ENCODE data around the gene GJD4. TPM values are rescaled to one million over a fixed set of nuclear protein-coding genes. Genes with fewer than 3 reads are reported as not detected.

Gene GJD4
- total and polyA plus RNA-seq, 2 of the 4 experiments (the other 2 are of a cell fraction), result not detected

DNA sequence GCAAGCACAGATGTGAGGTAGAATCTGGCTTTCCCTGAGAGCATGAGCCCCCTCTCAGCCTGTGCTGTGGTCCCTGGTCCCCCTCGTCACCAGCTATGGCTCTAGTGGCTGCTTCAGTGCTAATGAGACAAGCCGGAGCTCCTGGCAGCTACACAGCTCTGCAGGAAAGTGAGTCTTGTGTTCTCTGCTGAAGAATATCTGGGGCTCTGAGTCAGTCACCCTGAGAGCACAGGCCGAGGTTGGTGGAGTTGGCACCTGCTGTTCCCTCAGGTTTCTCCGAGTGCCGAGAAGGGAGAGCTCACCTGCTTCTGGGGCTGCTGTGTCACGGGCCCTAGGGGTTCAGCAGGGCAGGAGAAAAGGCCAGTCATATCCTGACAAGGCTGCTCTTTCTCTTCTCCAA is 37.2 kb upstream of the GJD4 start:
- Histone ChIP-seq H3K23ac (ENCODE audit: low read depth, low read length) (no peak overlapping the region), H2BK15ac (ENCODE audit: low read depth, low read length) (no peak overlapping the region), H3K4me3 (ENCODE audit: insufficient read depth, low read depth, low read length) (no peak overlapping the region), H2BK120ac (ENCODE audit: low read depth, low read length) (no peak overlapping the region), H3K4me1 (ENCODE audit: control insufficient read depth, insufficient read depth, low read length) (peaks cover 7% of the 10 kb centered on the region), H3K4me2 (ENCODE audit: low read depth, low read length) (no peak overlapping the region), H4K5ac (ENCODE audit: low read depth, low read length) (no peak overlapping the region), H2AK5ac (ENCODE audit: low read depth, low read length) (no peak overlapping the region), H3K79me1 (ENCODE audit: low read depth in 1 of 2, low read length in 2 of 2) (peaks cover 0 to 29% of the 10 kb centered on the region in 2 experiments; a peak in 2 of 4 replicates), H2BK20ac (ENCODE audit: low read depth, low read length) (no peak overlapping the region), H3K56ac (ENCODE audit: extremely low read depth, insufficient read depth, low read length) (no peak overlapping the region), H2BK5ac (ENCODE audit: low read depth, low read length, poor library complexity, severe bottlenecking) (no peak overlapping the region), H4K8ac (ENCODE audit: low read depth in 2 of 2, low read length in 2 of 2) (no peak overlapping the region), H3K9me3 (ENCODE audit: control insufficient read depth, insufficient read depth, low read length) (no peaks in the 10 kb centered on the region), H3K27me3 (ENCODE audit: control insufficient read depth, insufficient read depth, low read length) (no peaks in the 10 kb centered on the region), H3K9ac (ENCODE audit: low read depth, low read length) (no peak overlapping the region), H3K9me1 (ENCODE audit: insufficient read depth, low read length) (peaks cover 11% of the 10 kb centered on the region), H3K36me3 (ENCODE audit: control insufficient read depth, insufficient read depth, low read length) (peaks cover 29% of the 10 kb centered on the region), H3K14ac (replicated peaks; ENCODE audit: low read depth, low read length) (no peak overlapping the region), H4K20me1 (ENCODE audit: insufficient read depth, low read length) (0 out of 2 replicates have a peak, but pooled peaks cover 6% of the 10 kb centered on the region), H3K4ac (ENCODE audit: low read depth, low read length) (no peak overlapping the region), H3K27ac (ENCODE audit: insufficient read depth, low read length) (no peak overlapping the region), H2AFZ (replicated peaks; ENCODE audit: low read length, poor library complexity) (no peak overlapping the region), H2AK9ac (replicated peaks; ENCODE audit: low read depth, low read length, poor library complexity) (no peak overlapping the region), H4K91ac (ENCODE audit: insufficient read depth, low read depth, low read length) (no peak overlapping the region), H3K18ac (ENCODE audit: low read depth, low read length) (no peak overlapping the region)
- intact Hi-C loops (cut with micrococcal nuclease) (loop anchor here (10.0 kb wide), 2 partner anchors 323 to 443 kb away; partner anchors contain the start of gene CREM), dilution Hi-C loops (cut with HindIII; ENCODE audit: low sequenced_read_pairs, unreplicated experiment) (no loop called here), in situ Hi-C loops (cut with MboI; ENCODE audit: low sequenced_read_pairs) (loop anchor here (10.0 to 25.0 kb wide), 2 partner anchors 333 to 456 kb away; no protein-coding TSS in a partner anchor)
- TF ChIP-seq MAFK (IDR thresholded peaks at IDR 0.05; ENCODE audit: low read depth, low read length) (no peak), BHLHE40 (IDR thresholded peaks at IDR 0.05; ENCODE audit: low read depth, low read length) (no peak), CHD1 (IDR thresholded peaks at IDR 0.05; ENCODE audit: low read depth, low read length) (no peak), FOS (IDR thresholded peaks at IDR 0.05; ENCODE audit: low read depth, low read length) (no peak)
- TF ChIP-seq, protein P1, sequence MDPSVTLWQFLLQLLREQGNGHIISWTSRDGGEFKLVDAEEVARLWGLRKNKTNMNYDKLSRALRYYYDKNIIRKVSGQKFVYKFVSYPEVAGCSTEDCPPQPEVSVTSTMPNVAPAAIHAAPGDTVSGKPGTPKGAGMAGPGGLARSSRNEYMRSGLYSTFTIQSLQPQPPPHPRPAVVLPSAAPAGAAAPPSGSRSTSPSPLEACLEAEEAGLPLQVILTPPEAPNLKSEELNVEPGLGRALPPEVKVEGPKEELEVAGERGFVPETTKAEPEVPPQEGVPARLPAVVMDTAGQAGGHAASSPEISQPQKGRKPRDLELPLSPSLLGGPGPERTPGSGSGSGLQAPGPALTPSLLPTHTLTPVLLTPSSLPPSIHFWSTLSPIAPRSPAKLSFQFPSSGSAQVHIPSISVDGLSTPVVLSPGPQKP (IDR thresholded peaks at IDR 0.05; ENCODE audit: borderline replicate concordance, low read depth, low read length), result no peak
- BruUV-seq (replicated peaks), result no TSS peak
- WGBS, 2 experiments (ENCODE audit: extremely low coverage in 2 of 2, insufficient read length in 1 of 2), result no CpG with 5 or more reads among the region's 6 CpGs
- DNase-seq (no peak), ATAC-seq (ENCODE audit: low read depth) (no peak)
- ChIA-PET POLR2A (ENCODE audit: unreplicated experiment) (no interaction called here), CTCF (no interaction called here)
